ENCODE results near the gene PDZD2.
"Not testable (repeated sequence)": the region's sequence is repeated elsewhere in the genome, so short reads cannot be mapped to it uniquely, and the experiment has no call there.

Gene PDZD2

GRCh38 chr5:32090755-32091128 is 451.8 kb downstream of the PDZD2 start:
- in situ Hi-C loops (cut with MboI; ENCODE audit: low sequenced_read_pairs), result no loop called here

GRCh38 chr5:32092938-32093812 is 454.2 kb downstream of the PDZD2 start:
- in situ Hi-C loops (cut with MboI; ENCODE audit: low sequenced_read_pairs), result no loop called here

- in situ Hi-C loops (cut with MboI; ENCODE audit: low sequenced_read_pairs), result no loop called here
These were observed 455.8 kb downstream of the PDZD2 start for GRCh38 chr5:32094691-32095090.

GRCh38 chr5:32095261-32095671 is 456.3 kb downstream of the PDZD2 start:
- in situ Hi-C loops (cut with MboI; ENCODE audit: low sequenced_read_pairs), result no loop called here

GRCh38 chr5:32096891-32097595 is 458.1 kb downstream of the PDZD2 start:
- in situ Hi-C loops (cut with MboI; ENCODE audit: low sequenced_read_pairs), result no loop called here

- in situ Hi-C loops (cut with MboI; ENCODE audit: low sequenced_read_pairs), result no loop called here
These were observed 459.4 kb downstream of the PDZD2 start for GRCh38 chr5:32098291-32098690.

- in situ Hi-C loops (cut with MboI; ENCODE audit: low sequenced_read_pairs), result no loop called here
These were observed 460.0 kb downstream of the PDZD2 start for GRCh38 chr5:32098890-32099310.

GRCh38 chr5:32099486-32100035 is 460.6 kb downstream of the PDZD2 start:
- in situ Hi-C loops (cut with MboI; ENCODE audit: low sequenced_read_pairs), result no loop called here

- in situ Hi-C loops (cut with MboI; ENCODE audit: low sequenced_read_pairs), result no loop called here
These were observed 461.3 kb downstream of the PDZD2 start for GRCh38 chr5:32100230-32100629.

- in situ Hi-C loops (cut with MboI; ENCODE audit: low sequenced_read_pairs), result no loop called here
These were observed 461.9 kb downstream of the PDZD2 start for GRCh38 chr5:32100691-32101302.

- in situ Hi-C loops (cut with MboI; ENCODE audit: low sequenced_read_pairs), result no loop called here
These were observed 463.5 kb downstream of the PDZD2 start for GRCh38 chr5:32102254-32102986.

- in situ Hi-C loops (cut with MboI; ENCODE audit: low sequenced_read_pairs), result no loop called here
These were observed 464.6 kb downstream of the PDZD2 start for GRCh38 chr5:32103521-32103920.

- in situ Hi-C loops (cut with MboI; ENCODE audit: low sequenced_read_pairs), result no loop called here
These were observed 468.4 kb downstream of the PDZD2 start for GRCh38 chr5:32107291-32107690.

GRCh38 chr5:32108167-32108566 is 469.2 kb downstream of the PDZD2 start:
- in situ Hi-C loops (cut with MboI; ENCODE audit: low sequenced_read_pairs), result no loop called here

- in situ Hi-C loops (cut with MboI; ENCODE audit: low sequenced_read_pairs), result no loop called here
These were observed 470.3 kb downstream of the PDZD2 start for GRCh38 chr5:32109236-32109635.

- in situ Hi-C loops (cut with MboI; ENCODE audit: low sequenced_read_pairs), result no loop called here
These were observed 471.3 kb downstream of the PDZD2 start for GRCh38 chr5:32110111-32110696.

- in situ Hi-C loops (cut with MboI; ENCODE audit: low sequenced_read_pairs), result no loop called here
These were observed 477.1 kb downstream of the PDZD2 start for GRCh38 chr5:32115985-32116384.

GRCh38 chr5:32116574-32117313 is 477.8 kb downstream of the PDZD2 start:
- in situ Hi-C loops (cut with MboI; ENCODE audit: low sequenced_read_pairs), result no loop called here

GRCh38 chr5:32118922-32119321 is 480.0 kb downstream of the PDZD2 start:
- in situ Hi-C loops (cut with MboI; ENCODE audit: low sequenced_read_pairs), result not testable (repeated sequence)

Measured in hTERT RPE-1 (cell line).